Retinal pigment epithelial cell (primary cell): ENCODE data around the gene TRIM2.
A peak's percentile ranks its signal among the peaks of the same experiment; 100 is the strongest.

Source experiments
- DNase-seq: peaks from one replicate; pipeline ENCODE4 v3.0.0-alpha.2; 2010; ENCODE audit warnings: low read depth
- H3K4me3 ChIP-seq: 2 replicates; pipeline ENCODE4 v1.5.1; 2011; ENCODE audit warnings: mild to moderate bottlenecking, low read length, control low read depth, moderate library complexity
- TF ChIP-seq, protein P1 (sequence below): conservative IDR thresholded peaks from 2 replicates; pipeline ENCODE4 v1.5.1; 2011; ENCODE audit warnings: low read depth, low read length, control low read depth, inconsistent platforms

Gene TRIM2

DNA sequence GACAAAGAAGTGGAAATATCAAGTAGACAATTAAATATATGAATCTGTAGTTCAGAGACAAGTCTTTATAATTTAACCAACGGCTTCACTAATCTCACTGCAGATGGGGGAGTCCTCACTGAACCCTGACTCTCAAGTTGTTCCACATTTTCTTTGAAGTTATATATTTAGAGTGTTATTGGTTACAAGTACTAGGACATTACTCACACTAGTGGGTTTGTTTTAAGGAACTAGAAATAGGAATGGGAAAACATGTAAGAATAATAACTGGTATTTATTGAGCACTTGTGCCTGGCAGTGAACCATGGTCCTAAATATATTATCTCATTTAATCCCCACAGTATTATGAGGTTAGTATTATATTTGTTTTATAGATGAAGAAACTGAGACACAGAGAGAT lies 162.2 kb downstream of the TRIM2 start:
- TF ChIP-seq, protein P1, sequence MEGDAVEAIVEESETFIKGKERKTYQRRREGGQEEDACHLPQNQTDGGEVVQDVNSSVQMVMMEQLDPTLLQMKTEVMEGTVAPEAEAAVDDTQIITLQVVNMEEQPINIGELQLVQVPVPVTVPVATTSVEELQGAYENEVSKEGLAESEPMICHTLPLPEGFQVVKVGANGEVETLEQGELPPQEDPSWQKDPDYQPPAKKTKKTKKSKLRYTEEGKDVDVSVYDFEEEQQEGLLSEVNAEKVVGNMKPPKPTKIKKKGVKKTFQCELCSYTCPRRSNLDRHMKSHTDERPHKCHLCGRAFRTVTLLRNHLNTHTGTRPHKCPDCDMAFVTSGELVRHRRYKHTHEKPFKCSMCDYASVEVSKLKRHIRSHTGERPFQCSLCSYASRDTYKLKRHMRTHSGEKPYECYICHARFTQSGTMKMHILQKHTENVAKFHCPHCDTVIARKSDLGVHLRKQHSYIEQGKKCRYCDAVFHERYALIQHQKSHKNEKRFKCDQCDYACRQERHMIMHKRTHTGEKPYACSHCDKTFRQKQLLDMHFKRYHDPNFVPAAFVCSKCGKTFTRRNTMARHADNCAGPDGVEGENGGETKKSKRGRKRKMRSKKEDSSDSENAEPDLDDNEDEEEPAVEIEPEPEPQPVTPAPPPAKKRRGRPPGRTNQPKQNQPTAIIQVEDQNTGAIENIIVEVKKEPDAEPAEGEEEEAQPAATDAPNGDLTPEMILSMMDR: no peak
- DNase-seq: no peak
- H3K4me3 ChIP-seq: no peak overlapping the region

DNA sequence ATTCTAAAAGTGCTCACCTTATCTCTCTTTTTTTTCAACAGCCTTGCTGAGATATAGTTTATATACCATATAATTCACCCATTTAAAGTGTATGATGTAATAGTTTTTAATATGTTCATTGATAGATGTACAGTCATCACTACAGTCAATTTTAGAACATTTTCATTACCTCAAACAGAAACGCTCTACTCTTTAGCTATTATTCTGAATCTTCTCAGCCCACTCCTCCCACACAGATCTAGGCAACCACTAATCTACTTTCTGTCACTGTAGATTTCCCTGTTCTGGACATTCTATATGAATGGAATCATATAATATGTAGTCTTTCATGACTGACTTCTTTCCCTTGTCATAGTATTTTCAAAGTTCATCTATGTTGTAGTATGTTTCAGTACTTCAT lies 162.8 kb downstream of the TRIM2 start:
- DNase-seq: no peak
- TF ChIP-seq, protein P1: no peak
- H3K4me3 ChIP-seq: no peak overlapping the region

DNA sequence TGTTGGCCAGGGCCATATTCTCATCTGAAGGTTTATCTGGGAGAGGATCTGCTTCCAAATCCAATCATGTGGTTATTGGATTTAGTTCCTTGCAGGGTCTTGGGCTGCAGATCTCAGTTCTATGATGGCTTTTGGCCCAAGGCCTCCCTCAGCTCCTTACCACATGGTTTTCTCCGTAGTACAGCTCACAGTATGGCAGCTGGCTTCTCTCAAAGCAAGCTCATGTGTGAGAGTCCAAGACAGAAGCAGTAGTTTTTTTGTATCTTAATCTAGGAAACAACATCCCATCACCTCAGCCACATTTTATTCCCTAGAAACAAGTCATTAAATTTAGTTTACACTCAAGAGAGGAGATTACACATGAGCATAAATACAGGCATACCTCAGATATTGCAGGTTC lies 164.8 kb downstream of the TRIM2 start:
- H3K4me3 ChIP-seq: no peak overlapping the region
- TF ChIP-seq, protein P1: no peak
- no peak for DNase-seq

DNA sequence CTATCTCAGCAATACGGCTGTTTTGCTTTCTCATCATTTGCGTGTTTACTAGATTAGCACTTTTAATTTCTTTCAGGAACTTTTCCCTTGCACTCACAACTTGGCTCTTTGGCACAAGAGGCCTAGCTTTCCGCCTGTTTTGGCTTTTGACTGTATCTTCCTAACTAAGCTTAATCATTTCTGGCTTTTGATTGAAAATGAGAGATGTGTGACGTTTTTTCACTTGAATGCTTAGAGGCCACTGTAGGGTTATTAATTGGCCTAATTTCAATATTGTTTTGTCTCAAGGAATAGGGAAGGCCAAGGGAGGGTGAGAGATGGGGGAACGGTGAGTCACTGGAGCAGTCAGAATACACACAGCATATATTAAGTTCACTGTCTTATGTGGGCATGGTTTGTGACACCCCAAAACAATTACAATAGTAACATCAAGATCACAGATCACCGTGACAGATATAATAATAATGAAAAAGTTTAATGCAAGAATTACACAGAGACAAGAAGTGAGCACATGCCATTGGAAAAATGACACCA lies 167.5 kb downstream of the TRIM2 start:
- H3K4me3 ChIP-seq: no peak overlapping the region
- TF ChIP-seq, protein P1: no peak
- DNase-seq: no peak

DNA sequence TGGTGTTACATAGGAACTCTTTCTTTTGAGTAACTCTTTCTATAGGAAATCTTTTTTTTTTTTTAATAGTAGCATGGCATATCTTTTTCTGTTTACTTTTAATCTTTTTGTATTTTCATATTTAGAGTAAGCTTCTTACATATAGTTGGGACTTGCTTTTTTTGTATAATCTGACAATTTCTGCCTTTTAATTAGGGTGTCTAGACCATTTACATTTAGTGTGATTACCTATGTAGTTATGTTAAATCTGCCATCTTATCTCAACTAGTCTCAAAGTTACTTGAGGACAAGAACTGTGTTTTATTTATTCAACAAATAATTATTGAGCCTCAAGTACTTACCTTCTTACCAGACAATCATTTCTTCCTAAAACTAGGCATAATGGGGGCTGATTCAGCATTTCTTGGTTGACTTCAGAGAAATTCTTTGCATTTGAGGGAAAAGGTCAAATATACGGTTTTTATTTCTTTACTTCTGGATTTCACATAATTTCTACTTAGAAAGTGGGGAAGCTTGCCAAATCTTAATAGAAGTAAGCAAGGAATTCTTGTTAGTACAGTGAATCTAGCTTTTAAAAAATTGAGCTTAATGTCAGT lies 168.8 kb downstream of the TRIM2 start:
- peak; percentile 56 for DNase-seq
- TF ChIP-seq, protein P1: no peak

DNA sequence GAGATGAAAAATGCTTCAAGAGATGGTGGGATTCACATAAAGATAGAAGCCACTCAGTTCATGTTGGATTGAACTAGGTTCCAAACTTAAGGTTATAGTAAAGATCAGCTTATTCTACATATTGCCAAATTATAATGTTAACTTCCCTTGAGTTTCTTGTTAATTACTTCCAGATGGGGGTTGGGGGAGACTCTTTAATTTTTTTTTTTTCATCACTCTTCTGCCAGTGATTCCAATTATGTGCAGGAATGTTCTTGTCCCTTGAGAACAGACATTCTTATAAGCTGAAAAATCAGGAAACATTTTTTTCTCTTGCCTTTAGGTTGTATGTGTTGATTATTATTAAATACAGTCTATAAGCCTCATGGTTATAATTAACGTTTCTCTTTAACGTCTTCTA lies 170.2 kb downstream of the TRIM2 start:
- H3K4me3 ChIP-seq: no peak overlapping the region
- no peak for DNase-seq
- TF ChIP-seq, protein P1: no peak

More for the DNA sequence above, 168.8 kb downstream of the TRIM2 start:
- H3K4me3 ChIP-seq: no peak overlapping the region

DNA sequence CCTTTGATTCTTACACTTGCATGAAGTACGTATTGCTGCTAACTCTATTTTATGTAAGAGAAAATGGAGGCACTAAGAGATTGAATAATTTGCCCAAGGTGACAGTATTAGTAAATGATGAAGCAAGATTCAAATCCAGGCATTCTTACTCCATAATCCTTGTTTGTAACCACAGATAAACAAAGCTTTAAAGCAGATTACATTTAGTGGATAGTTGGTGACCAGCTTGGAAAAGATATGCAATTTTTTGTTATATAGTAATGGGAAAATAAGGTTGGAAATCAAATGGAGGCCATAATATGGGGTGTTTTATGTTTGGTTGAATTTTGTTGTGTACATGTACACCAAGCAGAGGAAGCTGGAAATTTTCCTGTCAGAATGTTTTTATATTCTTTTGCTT lies 171.1 kb downstream of the TRIM2 start:
- DNase-seq: no peak
- TF ChIP-seq, protein P1: no peak
- no peak overlapping the region for H3K4me3 ChIP-seq
